Neural progenitor cell (in vitro differentiated cells): ENCODE results near the gene LIMK2.

Experiments used
- CTCF ChIP-seq: fragments of 200-600 bp; sonication (generic); IDR thresholded peaks from 2 replicates; pipeline ENCODE4 v1.5.1; 2017; ENCODE audit warnings: antibody characterized with exemption, mild to moderate bottlenecking
- EZH2phosphoT487 ChIP-seq: fragments of 200-600 bp; sonication (generic); IDR thresholded peaks from 2 replicates; pipeline ENCODE4 v1.6.1; 2017; ENCODE audit warnings: antibody characterized with exemption

- TF ChIP-seq EZH2phosphoT487 = no peak
- TF ChIP-seq CTCF = no peak
Observed at GRCh38 chr22:31274017-31274416, 61.9 kb downstream of the LIMK2 start.
